H1 (cell line): Measurements from ENCODE around the gene PPP1R1C. TPM values are rescaled to one million over a fixed set of nuclear protein-coding genes. Genes with fewer than 3 reads are reported as not detected.

Experiments
- FOSL1 ChIP-seq: IDR thresholded peaks from 2 replicates; pipeline ENCODE4 v1.6.1; 2011; ENCODE audit warnings: mild to moderate bottlenecking, low read depth, low read length, moderate library complexity; ENCODE audit not compliant: insufficient read depth
- GABPA ChIP-seq: IDR thresholded peaks from 2 replicates; pipeline ENCODE4 v1.6.1; 2011; ENCODE audit warnings: mild to moderate bottlenecking, low read length, moderate library complexity, borderline replicate concordance; ENCODE audit not compliant: insufficient read depth
- MAFK ChIP-seq: IDR thresholded peaks from 2 replicates; pipeline ENCODE4 v1.6.1; 2012; ENCODE audit warnings: low read depth, mild to moderate bottlenecking, improper control_type of control experiment, low read length
- PHF8 ChIP-seq: fragments of 200-600 bp; sonication (generic); conservative IDR thresholded peaks from 2 replicates; pipeline ENCODE4 v1.7.1; 2012; ENCODE audit warnings: low read depth, mild to moderate bottlenecking, inconsistent platforms, low read length, moderate library complexity
- SP1 ChIP-seq: IDR thresholded peaks from 2 replicates; pipeline ENCODE4 v1.6.1; 2011; ENCODE audit warnings: low read depth, low read length
- polyA plus RNA-seq, 7 experiments: library from polyadenylated mRNA; depleted of rRNA in 3 of 7; stranded (reverse) in 5 of 7; unstranded in 2 of 7; fragments of >200 nt in 5 of 7; fragments of 200-250 nt in 2 of 7; gene quantifications; 1 replicate in 5 of 7; 2 replicates in 1 of 7; 4 replicates in 1 of 7; pipeline versions ENCODE4 v1.2.1 to v1.2.3, GENCODE V29; 2011 to 2013; ENCODE audit warnings: missing spikeins in 2 of 7, mixed read lengths in 2 of 7
- total RNA-seq: library from RNA; stranded (reverse); fragmentation: NEBNext Ultra II Directional; extraction: Animal tissue kit (Norgen Biotek cat#: 25700); gene quantifications from 2 replicates; pipeline ENCODE4 v1.2.1, GENCODE V29; 2021
- TF ChIP-seq, protein P1 (sequence below): fragments of 300-600 bp; sonication (generic); IDR thresholded peaks from 2 replicates; pipeline ENCODE4 v1.7.1; 2012; ENCODE audit warnings: low read length, moderate library complexity, mild to moderate bottlenecking, inconsistent platforms; ENCODE audit not compliant: insufficient replicate concordance
- TF ChIP-seq, protein P2 (sequence below): IDR thresholded peaks from 2 replicates; pipeline ENCODE4 v1.6.1; 2012; ENCODE audit warnings: inconsistent platforms

Gene PPP1R1C
- total and polyA plus RNA-seq, 2 of the 8 experiments (the other 6 are each of a cell fraction or from before 2014, with no cell fraction given) = 1.3 to 5.3 TPM

DNA sequence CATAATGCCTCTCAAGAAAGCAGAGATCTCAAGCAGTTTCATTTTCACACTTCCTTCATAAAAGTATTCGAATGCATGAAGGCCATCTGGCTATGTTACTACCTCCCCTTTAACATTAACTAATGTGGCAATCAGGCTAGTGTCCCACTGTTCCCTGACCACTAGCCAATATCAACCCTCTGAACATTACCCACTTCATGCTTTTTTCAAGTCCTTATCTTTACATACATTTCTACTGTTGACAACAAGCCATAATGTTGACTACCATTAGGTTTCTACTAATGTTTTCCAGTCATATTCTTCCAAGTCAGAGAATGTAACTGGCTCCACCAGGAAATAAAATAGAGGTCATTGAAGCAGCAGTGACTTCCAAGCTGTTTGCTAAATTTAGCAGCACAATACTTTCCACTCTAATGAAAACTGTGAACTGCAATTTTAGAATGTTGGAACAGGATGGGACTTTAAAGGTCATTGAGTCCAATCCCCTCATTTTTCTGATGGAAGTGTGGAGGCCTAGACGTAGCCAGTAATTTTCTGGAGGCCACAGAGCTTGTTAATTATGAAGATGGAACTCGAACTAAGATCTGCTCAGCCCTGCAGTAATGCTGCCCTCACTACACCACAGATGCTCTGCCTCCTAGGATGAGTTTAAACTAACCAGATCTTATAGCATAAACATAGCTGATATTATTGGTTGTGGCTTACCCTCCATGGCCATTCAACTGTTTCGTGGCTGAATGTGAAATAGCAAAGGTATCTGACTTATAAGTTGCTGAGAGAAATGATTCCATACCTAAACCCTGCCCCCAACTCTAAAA is 630 bp upstream of the PPP1R1C start (continued):
- TF ChIP-seq FOSL1 (no peak), MAFK (no peak), SP1 (no peak), GABPA (no peak), PHF8 (no peak)
- TF ChIP-seq, protein P1, sequence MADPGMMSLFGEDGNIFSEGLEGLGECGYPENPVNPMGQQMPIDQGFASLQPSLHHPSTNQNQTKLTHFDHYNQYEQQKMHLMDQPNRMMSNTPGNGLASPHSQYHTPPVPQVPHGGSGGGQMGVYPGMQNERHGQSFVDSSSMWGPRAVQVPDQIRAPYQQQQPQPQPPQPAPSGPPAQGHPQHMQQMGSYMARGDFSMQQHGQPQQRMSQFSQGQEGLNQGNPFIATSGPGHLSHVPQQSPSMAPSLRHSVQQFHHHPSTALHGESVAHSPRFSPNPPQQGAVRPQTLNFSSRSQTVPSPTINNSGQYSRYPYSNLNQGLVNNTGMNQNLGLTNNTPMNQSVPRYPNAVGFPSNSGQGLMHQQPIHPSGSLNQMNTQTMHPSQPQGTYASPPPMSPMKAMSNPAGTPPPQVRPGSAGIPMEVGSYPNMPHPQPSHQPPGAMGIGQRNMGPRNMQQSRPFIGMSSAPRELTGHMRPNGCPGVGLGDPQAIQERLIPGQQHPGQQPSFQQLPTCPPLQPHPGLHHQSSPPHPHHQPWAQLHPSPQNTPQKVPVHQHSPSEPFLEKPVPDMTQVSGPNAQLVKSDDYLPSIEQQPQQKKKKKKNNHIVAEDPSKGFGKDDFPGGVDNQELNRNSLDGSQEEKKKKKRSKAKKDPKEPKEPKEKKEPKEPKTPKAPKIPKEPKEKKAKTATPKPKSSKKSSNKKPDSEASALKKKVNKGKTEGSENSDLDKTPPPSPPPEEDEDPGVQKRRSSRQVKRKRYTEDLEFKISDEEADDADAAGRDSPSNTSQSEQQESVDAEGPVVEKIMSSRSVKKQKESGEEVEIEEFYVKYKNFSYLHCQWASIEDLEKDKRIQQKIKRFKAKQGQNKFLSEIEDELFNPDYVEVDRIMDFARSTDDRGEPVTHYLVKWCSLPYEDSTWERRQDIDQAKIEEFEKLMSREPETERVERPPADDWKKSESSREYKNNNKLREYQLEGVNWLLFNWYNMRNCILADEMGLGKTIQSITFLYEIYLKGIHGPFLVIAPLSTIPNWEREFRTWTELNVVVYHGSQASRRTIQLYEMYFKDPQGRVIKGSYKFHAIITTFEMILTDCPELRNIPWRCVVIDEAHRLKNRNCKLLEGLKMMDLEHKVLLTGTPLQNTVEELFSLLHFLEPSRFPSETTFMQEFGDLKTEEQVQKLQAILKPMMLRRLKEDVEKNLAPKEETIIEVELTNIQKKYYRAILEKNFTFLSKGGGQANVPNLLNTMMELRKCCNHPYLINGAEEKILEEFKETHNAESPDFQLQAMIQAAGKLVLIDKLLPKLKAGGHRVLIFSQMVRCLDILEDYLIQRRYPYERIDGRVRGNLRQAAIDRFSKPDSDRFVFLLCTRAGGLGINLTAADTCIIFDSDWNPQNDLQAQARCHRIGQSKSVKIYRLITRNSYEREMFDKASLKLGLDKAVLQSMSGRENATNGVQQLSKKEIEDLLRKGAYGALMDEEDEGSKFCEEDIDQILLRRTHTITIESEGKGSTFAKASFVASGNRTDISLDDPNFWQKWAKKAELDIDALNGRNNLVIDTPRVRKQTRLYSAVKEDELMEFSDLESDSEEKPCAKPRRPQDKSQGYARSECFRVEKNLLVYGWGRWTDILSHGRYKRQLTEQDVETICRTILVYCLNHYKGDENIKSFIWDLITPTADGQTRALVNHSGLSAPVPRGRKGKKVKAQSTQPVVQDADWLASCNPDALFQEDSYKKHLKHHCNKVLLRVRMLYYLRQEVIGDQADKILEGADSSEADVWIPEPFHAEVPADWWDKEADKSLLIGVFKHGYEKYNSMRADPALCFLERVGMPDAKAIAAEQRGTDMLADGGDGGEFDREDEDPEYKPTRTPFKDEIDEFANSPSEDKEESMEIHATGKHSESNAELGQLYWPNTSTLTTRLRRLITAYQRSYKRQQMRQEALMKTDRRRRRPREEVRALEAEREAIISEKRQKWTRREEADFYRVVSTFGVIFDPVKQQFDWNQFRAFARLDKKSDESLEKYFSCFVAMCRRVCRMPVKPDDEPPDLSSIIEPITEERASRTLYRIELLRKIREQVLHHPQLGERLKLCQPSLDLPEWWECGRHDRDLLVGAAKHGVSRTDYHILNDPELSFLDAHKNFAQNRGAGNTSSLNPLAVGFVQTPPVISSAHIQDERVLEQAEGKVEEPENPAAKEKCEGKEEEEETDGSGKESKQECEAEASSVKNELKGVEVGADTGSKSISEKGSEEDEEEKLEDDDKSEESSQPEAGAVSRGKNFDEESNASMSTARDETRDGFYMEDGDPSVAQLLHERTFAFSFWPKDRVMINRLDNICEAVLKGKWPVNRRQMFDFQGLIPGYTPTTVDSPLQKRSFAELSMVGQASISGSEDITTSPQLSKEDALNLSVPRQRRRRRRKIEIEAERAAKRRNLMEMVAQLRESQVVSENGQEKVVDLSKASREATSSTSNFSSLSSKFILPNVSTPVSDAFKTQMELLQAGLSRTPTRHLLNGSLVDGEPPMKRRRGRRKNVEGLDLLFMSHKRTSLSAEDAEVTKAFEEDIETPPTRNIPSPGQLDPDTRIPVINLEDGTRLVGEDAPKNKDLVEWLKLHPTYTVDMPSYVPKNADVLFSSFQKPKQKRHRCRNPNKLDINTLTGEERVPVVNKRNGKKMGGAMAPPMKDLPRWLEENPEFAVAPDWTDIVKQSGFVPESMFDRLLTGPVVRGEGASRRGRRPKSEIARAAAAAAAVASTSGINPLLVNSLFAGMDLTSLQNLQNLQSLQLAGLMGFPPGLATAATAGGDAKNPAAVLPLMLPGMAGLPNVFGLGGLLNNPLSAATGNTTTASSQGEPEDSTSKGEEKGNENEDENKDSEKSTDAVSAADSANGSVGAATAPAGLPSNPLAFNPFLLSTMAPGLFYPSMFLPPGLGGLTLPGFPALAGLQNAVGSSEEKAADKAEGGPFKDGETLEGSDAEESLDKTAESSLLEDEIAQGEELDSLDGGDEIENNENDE = no peak
- TF ChIP-seq, protein P2, sequence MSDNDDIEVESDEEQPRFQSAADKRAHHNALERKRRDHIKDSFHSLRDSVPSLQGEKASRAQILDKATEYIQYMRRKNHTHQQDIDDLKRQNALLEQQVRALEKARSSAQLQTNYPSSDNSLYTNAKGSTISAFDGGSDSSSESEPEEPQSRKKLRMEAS = no peak
